ENCODE results near the gene TRNT1.

The TRNT1 gene

GRCh38 chr3:3113042-3113709, 13.6 kb upstream of the TRNT1 start:
- no peak overlapping the region for H3K4me3 ChIP-seq (ENCODE audit: low read depth, low read length)
- no peak for TF ChIP-seq CTCF (IDR thresholded peaks at IDR 0.05; ENCODE audit: low read depth, low read length)

- TF ChIP-seq CTCF (IDR thresholded peaks at IDR 0.05; ENCODE audit: low read depth, low read length): no peak
- H3K4me3 ChIP-seq (ENCODE audit: low read depth, low read length): no peak overlapping the region
These were observed 9.1 kb upstream of the TRNT1 start for GRCh38 chr3:3117651-3118050.

- no peak for TF ChIP-seq CTCF (IDR thresholded peaks at IDR 0.05; ENCODE audit: low read depth, low read length)
- H3K4me3 ChIP-seq (ENCODE audit: low read depth, low read length): no peak overlapping the region
These were observed 7.3 kb upstream of the TRNT1 start for GRCh38 chr3:3119393-3119851.

- H3K4me3 ChIP-seq (ENCODE audit: low read depth, low read length): peak overlapping the region; percentile 88
- no peak for TF ChIP-seq CTCF (IDR thresholded peaks at IDR 0.05; ENCODE audit: low read depth, low read length)
These were observed 763 bp upstream of the TRNT1 start for GRCh38 chr3:3125977-3126376.

GRCh38 chr3:3127432-3128010, 781 bp downstream of the TRNT1 start:
- TF ChIP-seq CTCF (IDR thresholded peaks at IDR 0.05; ENCODE audit: low read depth, low read length): no peak
- peak overlapping the region; percentile 88 for H3K4me3 ChIP-seq (ENCODE audit: low read depth, low read length)

GRCh38 chr3:3129579-3129978, 2.8 kb downstream of the TRNT1 start:
- no peak for TF ChIP-seq CTCF (IDR thresholded peaks at IDR 0.05; ENCODE audit: low read depth, low read length)
- no peak overlapping the region for H3K4me3 ChIP-seq (ENCODE audit: low read depth, low read length)

- no peak for TF ChIP-seq CTCF (IDR thresholded peaks at IDR 0.05; ENCODE audit: low read depth, low read length)
These were observed 6.8 kb downstream of the TRNT1 start for GRCh38 chr3:3133500-3133899.

More at GRCh38 chr3:3133500-3133899, 6.8 kb downstream of the TRNT1 start:
- no peak overlapping the region for H3K4me3 ChIP-seq (ENCODE audit: low read depth, low read length)
